Hypothalamus (tissue), 51 donors: ENCODE results near the gene RHBDD3.
A peak's percentile ranks its signal among the peaks of the same experiment; 100 is the strongest.

Experiments used
- DNase-seq, 51 donors: peaks; one replicate each; lab custom pipeline; 2025; lab: John Stamatoyannopoulos, UW

Gene RHBDD3

DNA sequence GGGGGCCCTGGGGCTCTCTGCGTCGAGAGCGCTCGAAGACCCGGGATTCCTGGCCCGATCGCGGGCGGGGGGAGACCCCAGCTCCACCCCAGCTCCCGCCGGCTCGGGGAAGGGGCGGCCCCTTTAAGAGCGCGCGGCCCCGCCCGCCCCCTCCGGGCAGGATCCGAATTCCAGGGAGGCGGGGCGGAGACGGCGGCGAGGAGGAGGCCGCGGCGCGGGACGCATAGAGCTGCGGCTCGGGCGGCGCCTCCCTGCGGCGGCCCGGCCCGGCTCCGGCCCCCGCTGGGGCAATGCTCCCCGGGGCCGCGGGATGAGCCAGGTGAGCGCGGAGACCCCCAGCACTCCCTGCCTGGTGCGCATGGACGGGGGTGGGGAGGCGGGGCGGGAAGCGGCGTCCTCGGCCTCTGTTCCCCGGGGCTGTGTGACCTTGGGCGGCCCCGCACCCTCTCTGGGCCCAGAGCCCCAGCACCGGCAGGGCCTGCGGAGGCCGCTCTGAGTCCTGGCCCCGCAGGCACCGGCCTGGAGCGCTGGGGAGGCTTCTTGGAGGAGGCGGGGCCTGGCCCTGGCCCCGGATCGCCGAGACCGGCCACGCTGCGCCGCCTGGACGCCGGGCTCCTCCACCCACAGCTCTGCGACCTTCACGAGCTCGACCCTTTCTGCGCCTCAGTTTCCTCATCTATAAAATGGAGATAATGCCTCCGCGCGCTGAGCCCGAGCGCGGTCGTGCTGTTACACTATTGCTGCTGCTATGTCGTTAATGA lies 39.2 kb upstream of the RHBDD3 start:
- DNase-seq: peak in 35 of 51 donors; percentile 27 to 78 (median 60)

DNA sequence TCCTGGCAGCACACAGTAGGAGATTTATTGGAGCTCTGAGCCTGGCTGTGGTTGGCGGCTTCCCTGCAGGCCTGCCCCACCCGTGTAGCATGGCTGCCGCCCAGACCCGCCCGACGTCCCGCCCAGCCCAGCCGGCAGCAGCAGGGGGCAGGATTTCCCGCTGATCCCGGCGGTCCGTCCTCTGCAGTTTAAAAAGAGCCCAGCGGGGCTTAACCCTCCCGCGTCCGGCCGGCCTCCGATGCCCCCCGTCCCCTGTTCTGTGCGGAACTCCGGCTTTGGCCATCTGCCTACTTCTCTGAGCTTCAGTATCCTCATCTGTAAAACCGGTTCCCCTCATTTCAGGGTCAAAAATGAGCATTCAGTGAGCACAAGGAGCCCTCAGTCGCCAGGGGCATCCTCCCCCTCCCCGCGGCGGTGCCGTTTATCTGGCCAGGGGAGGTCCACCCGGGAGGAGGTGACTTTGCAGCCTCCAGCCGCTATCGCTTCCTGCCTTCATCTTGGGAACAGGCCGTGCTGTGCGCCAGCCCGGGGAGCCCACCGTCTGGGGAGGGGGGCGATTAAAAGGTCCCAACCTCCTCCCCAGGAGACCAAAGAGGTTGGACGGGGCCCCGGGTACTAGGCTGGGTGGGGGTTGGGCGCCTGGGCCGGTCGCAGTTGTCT lies 38.5 kb upstream of the RHBDD3 start, which contains the start of gene GAS2L1:
Gene GAS2L1 (plus strand): TSS at position 476 of the 660 bp plus-strand sequence. CDS start 1,456 bp downstream, outside the sequence.
- peak in 41 of 51 donors; percentile 36 to 82 (median 68) for DNase-seq

DNA sequence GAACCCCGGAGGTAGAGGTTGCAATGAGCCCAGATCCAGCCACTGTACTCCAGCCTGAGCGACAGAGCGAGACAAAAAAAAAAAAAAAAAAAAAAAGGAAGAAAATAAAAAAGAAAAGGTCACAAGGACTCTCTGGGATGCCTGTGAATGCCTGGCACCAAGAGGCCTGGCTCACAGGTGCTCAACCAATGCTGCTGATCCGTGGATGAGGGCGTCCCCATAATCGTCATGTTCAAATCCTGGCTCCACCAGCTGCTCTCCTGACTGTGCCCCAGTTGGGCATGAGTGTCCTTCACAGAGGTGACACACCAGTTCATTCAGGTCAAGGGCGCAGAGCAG lies 38.0 kb upstream of the RHBDD3 start:
- no peak for DNase-seq

DNA sequence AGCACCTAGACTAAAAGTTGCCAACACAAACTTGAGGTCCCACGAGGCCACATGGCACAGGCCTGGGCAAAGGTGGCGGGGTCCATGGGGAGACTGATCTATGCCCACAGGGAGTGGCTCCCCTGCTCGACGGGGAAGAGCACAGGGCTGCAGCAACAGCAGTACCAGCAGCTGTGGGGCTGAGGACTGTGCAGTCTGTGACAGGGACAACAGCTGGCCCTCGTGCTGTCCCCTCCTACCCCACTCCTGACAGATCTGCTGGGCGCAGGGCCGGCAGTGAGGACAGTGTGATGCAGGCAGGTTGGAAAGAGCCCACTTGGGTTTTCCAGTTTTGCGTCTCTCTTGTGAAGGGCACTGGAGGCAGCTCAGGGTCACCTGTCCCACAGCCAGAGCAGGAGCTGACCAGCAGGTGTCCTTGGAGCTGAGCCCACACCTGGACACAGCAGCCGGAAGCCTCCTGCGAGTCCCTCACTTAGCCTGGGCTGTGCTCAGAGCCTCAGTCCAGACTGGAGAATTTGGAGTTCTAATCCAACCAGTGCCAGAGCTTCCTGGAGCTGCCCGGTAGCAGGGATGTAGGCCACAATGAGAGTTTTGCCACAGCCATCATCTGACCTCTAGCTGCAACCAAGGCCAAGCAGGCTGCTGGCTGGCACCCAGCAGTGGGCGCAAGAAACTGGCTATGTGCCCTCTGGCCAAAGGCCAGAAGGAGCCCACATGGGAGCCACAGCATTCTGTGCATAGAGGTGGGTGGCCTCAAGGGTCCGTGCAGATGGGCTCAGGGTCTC lies 35.1 kb upstream of the RHBDD3 start:
- peak in 14 of 51 donors; percentile 17 to 63 (median 49) for DNase-seq

DNA sequence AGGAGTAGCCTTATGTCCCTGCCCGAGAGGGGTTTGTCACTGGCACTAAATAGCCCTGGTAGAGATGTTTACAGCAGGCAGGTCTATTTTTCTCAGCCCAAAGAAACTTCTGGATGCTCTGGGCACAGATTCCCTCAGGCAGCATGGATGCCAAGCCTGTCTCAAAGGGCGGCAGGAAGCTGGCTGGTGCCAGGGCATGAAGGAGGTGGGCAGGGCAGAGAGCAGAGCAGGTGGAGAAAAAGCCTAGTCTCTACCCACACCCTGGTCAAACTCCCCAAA lies 34.6 kb upstream of the RHBDD3 start:
- DNase-seq: peak in 10 of 51 donors; percentile 27 to 66 (median 40)

DNA sequence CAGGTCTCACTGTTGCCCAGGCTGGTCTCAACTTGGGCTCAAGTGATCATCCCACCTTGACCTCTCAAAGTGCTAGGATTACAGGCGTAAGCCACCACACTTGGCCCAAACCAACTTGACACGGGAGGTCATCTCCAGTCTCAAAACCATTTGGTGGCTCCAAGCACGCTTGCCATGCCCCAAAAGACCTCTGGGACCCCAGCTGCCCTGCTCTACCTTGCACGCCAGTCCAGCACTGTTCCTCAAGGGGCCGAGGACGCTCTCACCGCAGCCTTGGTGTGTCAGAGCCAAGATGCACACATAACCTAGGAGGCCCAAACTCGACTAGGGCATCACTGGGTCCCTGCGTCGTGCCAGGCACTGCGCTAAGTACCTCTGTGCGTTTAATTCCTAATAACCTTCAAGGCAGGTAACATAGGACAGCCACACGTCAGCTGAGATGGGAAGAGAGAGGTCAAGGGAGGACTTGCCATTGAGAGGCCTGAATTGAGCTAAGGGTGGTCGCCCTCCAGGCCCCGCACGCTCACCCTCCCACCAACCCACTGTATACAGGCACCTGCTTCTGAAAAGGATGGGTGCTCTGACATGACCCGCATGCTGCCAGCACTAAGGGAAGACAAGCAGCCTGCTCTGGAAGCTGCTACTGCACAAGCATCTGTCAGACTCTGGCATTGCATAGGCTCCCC lies 34.1 kb upstream of the RHBDD3 start:
- no peak for DNase-seq

DNA sequence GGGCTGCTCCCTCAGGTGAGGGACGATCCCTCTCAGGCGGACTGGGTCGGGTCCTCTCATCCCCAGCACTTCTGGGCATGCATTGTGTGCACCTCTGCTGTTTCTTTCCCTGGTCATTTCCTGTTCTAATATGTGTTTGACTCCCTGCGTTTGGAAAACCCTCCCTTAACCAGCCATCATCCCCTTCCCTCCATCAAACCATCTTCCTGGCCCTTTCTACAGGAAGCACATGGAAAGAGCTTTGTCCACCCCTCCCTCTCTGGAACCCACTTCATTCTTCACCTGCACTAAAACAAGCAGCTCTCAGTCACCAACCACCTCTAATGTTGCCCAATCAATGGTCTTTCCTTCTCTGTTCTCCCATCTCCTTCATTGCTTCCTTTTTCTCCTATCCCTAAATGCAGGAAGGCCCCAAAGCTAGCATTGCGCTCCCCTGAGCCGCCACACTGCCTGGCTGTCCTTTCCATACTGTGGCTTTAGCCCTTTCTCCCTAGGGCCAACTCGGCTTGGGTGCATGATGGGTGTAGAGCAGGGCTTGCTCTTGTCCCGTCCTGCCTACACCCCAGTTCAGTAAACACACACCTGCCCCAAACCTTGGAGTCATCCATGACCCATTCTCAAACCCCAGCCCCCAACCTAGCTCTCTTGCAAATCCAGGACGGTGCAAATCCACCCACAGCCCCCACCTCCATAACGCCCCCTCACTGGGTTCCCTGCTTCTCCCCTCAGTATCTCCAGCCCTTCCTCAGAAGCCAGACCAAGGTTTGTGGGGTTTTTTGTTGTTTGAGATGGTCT lies 33.2 kb upstream of the RHBDD3 start:
- DNase-seq: no peak

DNA sequence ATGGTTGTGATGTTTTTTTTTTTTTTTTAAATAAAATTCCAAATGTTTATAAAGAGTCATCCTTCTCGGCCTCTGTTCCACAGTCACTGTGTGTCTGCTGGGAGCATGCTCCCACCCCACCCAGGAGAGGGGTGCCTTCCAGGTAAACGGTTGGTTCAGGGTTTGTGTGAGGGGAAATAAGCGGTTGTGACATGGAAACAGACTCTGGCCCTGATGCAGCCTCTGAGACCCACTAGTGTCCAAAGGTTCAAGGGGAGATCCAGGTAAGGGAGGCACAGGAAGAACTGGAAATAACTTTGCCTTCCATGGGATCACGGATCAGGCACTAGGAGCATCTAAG lies 32.7 kb upstream of the RHBDD3 start:
- DNase-seq: no peak

DNA sequence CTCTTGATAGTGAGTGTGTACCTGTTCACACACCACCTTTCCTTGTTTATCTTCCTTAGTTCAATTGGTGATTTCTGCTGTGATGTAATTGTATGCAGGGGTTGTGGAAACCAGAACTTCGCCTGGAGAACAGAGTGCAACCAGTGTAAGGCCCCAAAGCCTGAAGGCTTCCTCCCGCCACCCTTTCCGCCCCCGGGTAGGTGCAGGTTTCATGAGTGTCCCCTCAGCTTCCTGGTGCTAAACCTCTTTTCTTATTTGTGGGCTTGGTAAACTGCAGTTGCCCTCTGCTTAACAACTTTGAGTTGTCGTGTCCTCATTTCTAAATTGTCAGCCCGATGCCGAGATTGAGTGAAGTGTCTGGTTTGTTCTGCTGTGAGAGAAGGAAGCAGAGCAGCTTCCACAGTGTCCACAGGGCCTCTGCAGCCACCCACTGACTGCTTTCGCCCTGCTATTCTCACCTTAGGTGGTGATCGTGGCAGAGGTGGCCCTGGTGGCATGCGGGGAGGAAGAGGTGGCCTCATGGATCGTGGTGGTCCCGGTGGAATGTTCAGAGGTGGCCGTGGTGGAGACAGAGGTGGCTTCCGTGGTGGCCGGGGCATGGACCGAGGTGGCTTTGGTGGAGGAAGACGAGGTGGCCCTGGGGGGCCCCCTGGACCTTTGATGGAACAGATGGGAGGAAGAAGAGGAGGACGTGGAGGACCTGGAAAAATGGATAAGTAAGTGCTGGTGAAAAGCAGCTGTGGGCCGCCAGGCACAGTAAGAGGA lies 31.5 kb upstream of the RHBDD3 start:
- DNase-seq: no peak

DNA sequence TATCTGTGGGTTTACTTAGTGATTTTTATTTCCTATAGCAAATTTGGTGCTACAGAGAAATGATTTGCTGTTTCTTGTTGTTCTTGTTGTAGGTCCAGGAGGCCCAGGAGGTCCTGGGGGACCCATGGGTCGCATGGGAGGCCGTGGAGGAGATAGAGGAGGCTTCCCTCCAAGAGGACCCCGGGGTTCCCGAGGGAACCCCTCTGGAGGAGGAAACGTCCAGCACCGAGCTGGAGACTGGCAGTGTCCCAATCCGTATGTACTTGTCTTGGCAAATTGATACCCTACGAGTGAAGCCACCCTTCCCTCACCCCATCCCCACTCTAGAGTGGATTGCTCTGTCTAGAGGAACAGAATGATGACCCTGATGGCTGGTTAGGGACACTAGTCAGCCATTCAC lies 30.9 kb upstream of the RHBDD3 start:
- DNase-seq: no peak

DNA sequence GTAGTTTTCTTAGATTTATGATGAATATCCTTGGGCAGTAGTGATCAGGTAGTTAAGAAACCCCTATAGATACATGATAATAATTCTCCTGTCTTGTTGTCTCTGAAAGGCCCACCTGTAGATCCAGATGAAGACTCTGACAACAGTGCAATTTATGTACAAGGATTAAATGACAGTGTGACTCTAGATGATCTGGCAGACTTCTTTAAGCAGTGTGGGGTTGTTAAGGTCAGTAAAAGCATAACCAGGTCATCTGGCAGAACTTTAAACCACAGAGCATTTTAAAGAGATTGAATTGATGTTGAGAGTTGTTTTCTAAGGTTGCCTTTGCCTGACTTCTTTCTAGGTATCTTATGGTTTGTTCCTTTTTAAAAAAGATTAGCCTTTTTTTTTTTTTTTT lies 24.6 kb upstream of the RHBDD3 start:
- no peak for DNase-seq

DNA sequence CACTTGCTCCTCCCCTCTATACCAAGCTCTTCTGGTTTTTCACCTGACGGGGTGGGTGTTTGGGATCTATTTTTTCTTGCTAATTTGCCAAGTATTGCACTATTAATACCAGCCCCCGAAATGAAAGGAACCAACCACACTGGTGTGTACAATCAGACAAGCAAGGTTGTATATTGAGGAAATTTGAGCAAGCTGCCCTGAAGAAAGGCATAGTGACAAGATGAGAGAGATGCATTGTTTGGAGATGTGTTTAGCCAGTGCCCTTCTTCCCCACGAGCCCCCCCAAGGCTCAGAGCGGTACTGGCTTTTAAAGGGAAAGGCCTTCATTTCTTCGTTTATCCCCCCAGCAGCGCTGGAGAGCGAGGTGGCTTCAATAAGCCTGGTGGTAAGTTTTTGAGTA lies 23.4 kb upstream of the RHBDD3 start:
- peak in 1 of 51 donors; percentile 25 for DNase-seq

DNA sequence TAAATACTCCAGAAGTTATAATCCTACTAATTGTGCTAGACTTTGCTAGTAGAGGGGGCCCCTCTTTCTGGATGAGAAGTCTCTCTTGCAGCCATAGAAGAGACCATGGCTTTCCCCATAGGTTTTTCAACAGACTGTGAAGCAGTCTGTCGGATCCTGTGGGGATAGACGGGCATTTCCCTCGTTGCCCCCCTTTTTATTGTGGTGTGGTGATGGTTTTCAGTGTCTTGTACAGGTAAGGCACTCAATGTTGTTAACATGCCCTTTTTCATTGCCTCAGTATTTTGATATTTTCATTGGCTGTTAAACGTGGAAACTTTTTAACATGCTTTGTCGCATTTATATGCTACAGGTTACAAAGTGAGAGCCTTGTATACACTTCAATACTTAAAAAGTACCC lies 22.3 kb upstream of the RHBDD3 start:
- no peak for DNase-seq

DNA sequence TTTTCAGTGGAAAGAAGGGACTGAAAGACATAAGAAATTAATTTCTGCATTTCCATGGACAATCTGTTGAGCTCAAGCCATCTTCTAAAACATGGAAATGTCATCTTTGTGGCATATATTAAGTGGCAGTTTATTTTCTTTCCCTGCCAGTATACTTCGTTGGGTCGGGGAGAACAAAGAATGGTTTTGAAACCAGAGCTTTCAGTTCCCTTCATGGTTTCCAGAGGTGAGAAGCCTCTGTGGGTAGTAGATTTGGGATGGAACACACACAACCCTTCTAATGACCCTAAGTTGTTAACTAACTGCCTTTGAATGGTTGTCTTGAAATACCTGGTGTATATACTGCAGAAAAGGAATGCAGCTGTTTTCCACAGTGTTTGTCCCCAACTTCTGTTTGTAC lies 21.1 kb upstream of the RHBDD3 start:
- no peak for DNase-seq

DNA sequence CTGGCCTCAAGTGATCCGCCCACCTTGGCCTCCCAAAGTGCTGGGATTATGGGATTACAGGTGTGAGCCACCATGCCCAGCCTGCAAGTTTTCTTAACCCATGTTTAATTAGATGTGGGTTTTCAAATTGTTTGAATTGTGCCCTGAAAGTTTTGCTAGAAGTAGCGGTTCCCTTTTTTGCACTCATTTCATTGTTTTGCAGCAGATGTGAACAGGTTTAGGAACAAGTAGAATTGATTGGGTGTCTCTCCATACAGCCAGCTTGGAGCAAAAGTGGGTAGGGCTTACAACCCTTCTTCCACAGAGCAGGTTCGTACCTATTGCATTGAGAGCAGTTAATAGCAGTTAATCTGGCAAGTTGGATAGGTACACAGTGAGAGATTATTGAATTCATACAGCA lies 16.4 kb upstream of the RHBDD3 start:
- no peak for DNase-seq

DNA sequence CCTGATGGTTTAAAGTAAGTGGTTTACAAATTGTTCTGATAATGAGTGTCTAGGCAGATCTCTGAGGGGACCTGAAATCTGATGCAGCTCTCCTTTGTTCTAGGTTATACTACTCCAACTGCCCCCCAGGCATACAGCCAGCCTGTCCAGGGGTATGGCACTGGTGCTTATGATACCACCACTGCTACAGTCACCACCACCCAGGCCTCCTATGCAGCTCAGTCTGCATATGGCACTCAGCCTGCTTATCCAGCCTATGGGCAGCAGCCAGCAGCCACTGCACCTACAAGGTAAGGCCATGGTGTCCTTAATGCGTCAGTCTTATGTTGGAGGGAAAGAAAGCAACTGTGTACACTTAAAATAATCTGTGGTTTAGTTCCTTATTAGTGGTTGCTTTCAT lies 10.1 kb upstream of the RHBDD3 start:
- no peak for DNase-seq

DNA sequence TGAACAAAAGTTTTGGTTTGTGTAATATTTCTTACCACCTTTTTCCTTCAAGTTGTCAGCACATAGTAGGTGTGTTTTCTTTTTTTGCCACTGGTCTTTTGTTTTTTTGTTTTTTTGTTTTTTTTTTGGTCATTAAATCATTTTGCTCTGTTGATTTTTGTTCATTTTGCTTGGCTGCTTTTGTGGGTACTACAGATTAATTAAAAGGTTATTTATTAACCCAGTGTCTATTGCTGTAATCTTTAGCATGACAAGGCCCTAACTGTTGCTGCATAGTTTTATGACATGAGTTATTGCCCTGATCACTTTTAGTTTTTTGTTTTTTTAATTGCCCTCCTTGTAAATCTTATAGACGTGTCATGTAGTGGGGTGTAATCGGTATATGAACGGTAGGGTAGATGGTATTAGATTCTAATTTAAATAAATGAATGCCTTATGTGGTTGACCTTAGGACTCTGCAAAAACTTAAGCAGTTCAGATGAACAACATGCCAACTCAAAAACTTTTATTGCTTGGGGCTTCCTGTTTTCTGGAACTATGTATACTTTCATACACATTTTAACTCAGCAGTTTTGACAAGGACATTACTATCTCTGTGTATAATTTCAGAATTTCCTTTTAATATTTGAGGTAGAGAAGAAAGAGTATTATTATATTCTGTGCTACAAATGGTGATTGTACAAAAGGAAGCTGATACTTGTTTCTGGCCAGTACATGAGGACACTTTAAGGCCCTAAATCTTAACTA lies 8.2 kb upstream of the RHBDD3 start:
- no peak for DNase-seq

DNA sequence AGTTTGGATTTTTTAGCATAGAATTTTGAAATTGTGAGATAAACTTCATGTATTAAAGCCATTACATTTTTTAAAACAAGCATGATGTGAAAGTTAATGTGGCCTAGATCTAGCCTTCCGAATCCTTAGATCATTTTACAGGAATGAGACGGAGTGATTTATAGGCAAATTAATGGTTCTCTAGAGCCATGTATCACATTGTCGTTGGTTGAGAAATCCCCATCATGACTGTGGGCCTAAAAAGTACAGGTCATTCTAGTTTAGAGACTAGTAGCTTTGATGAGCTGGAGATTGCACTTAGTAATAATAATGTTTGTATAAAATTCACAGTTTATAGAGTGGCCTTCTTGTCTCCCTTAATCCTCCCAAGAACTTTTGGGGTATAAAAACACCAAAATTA lies 7.4 kb upstream of the RHBDD3 start:
- no peak for DNase-seq

DNA sequence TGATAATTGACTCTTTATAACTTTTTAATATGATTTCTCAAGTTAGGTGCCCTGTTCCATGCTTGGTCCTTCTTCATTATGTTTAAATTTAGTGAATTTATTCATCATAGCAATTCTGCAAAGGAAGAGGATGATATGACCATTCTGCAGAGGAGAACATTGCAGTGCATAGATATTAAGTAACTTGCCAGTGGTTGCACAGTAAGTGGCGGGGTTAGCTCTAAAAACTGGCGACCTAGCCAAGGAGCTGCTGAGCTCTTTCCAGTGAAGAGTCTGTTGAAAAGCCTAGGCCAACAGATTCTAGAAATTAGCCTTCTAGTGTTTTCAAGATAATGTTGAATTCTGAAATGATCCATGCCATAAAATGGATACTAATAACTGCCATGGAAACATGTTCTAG lies 4.8 kb upstream of the RHBDD3 start:
- peak in 1 of 51 donors; percentile 10 for DNase-seq
